ENCODE measurements around the gene PIF1.
A peak's percentile ranks its signal among the peaks of the same experiment; 100 is the strongest.
"Not testable (repeated sequence)": the region's sequence is repeated elsewhere in the genome, so short reads cannot be mapped to it uniquely, and the experiment has no call there.

Gene PIF1

GRCh38 chr15:64847876-64848716, 22.6 kb upstream of the PIF1 start:
- DNase-seq (ENCODE audit: low read depth) = no peak

GRCh38 chr15:64847448-64847847, 22.0 kb upstream of the PIF1 start:
- no peak for DNase-seq (ENCODE audit: low read depth)

- DNase-seq (ENCODE audit: low read depth) = no peak
These were observed 21.6 kb upstream of the PIF1 start for GRCh38 chr15:64847016-64847415.

DNA sequence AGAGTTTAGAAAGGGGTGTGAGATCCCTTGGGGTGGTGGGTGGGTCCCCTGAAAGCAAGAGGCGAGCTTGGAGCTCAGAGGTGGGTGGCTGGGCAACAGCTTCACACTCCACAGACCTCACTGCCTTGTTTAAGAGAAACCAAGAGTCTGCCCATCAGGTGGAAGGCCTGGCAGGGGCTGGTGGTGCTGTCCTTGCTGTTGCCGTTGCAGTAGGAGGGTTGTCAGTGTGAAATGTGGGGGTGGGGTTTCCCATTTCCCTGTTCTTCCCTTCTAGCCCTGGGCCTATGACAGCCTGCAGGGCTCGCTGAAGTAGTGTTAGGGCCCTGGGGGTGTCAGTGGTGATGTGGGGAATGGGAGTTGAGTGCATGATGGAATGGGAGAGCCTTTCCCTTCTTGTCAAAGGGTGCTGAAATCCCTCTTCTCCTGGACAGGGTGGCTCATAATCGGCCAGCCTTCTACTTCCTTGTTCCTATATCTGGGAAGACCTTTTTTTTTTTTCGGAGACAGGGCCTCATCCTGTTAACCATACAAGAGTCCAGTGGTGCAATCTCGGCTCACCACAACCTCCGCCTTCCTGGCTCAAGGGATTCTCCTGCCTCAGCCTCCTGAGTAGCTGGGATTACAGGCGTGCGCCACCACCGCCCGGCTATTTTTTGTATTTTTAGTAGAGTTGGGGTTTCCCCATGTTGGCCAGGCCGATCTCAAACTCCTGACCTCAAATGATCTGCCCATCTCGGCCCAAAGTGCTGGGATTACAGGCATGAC, 20.6 kb upstream of the PIF1 start:
- DNase-seq (ENCODE audit: low read depth) = no peak

- no peak for DNase-seq (ENCODE audit: low read depth)
These were observed 19.8 kb upstream of the PIF1 start for GRCh38 chr15:64845183-64845611.

- DNase-seq (ENCODE audit: low read depth) = no peak
These were observed 19.2 kb upstream of the PIF1 start for GRCh38 chr15:64844576-64845145.

DNA sequence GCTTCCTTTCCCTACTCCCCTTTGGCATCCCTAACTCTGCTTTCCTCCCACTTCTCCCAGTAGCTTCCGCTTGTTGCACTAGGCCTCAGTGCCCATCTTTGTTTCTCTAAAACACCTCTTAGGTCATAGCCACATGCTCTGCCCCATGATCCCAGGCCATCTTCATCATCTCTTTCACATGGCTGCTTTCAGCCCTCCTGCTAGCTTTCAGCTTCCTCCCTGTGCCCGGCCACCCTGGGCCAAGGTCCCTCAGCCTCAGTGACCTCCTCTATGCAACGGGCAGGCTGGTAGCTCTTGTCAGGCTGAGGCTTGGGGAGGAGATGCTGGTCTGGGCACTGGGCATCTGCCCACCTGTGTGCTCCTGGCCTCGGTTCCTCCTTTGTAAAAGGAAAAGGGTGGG, 18.5 kb upstream of the PIF1 start:
- no peak for DNase-seq (ENCODE audit: low read depth)

GRCh38 chr15:64842986-64843561, 17.6 kb upstream of the PIF1 start:
- no peak for DNase-seq (ENCODE audit: low read depth)

GRCh38 chr15:64842096-64842939, 16.9 kb upstream of the PIF1 start:
- DNase-seq (ENCODE audit: low read depth) = no peak

GRCh38 chr15:64841344-64842095, 16.1 kb upstream of the PIF1 start, which contains the start of gene PLEKHO2:
Gene PLEKHO2 (plus strand): TSS chr15:64841915. CDS start chr15:64842017, 102 bp downstream.
- peak; percentile 77 for DNase-seq (ENCODE audit: low read depth)

- DNase-seq (ENCODE audit: low read depth) = no peak
These were observed 15.6 kb upstream of the PIF1 start for GRCh38 chr15:64841060-64841343.

- DNase-seq (ENCODE audit: low read depth) = no peak
These were observed 12.1 kb upstream of the PIF1 start for GRCh38 chr15:64837502-64837901.

GRCh38 chr15:64836023-64836536, 10.6 kb upstream of the PIF1 start:
- no peak for DNase-seq (ENCODE audit: low read depth)

GRCh38 chr15:64833690-64834089, 8.2 kb upstream of the PIF1 start:
- no peak for DNase-seq (ENCODE audit: low read depth)

- no peak for DNase-seq (ENCODE audit: low read depth)
These were observed 3.5 kb upstream of the PIF1 start for GRCh38 chr15:64828985-64829384.

GRCh38 chr15:64824929-64825430, 467 bp downstream of the PIF1 start:
- no peak for DNase-seq (ENCODE audit: low read depth)

DNA sequence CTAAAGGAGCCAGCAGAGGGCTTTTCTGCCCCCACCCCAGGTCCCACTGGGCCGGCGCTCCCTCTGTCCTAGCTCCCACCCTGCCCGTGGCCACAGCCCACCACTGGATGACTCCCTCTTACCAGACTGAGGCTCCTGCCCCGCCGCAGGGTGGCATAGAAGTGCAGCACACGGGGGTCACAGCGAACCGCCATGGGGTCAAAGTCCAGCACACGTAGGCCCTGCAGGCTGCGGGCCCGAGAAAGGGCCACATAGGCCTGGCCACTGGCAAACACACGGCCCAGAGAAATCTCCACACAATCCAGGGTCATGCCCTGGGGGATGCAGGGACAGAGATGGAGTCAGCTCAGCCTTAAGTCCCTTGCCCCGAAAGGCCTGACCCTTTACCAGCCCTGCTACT, 9.0 kb downstream of the PIF1 start:
- DNase-seq (ENCODE audit: low read depth) = no peak

DNA sequence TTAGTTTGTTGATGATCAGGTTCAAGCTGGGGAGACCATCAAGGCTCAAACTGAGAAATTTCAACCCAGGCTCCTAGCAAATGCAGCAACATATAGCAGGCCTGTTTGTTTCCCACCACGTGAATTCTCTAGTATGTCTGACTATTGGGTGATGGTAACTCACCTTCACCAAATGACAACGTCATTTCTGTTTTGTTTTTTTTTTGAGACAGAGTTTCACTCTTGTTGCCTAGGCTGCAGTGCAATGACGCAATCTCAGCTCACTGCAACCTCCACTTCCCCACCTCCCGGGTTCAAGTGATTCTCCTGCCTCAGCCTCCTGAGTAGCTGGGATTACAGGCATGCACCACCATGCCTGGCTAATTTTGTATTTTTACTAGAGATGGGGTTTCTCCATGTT, 10.5 kb downstream of the PIF1 start:
- not testable (repeated sequence) for DNase-seq (ENCODE audit: low read depth)

DNA sequence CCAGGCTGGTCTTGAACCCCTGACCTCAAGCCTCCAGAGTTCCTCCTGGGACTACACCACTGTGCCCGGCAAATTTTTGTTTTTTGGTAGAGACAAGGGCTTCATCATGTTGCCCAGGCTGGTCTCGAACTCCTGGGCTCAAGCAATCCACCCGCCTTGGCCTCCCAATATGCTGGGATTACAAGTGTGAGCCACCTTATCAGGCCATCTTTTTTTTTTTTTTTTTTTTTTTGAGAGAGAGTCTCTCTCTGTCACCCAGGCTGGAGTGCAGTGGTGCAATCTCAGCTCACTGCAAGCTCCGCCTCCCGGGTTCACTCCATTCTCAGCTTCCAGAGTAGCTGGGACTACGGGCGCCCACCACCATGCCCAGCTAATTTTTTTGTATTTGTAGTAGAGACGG, 11.2 kb downstream of the PIF1 start:
- DNase-seq (ENCODE audit: low read depth) = not testable (repeated sequence)

GRCh38 chr15:64813075-64813474, 12.4 kb downstream of the PIF1 start:
- DNase-seq (ENCODE audit: low read depth) = no peak

Measured in activated T-cell treated with anti-CD3 and anti-CD28 coated beads for 24 hours (primary cell).